Measurements from ENCODE around the gene PRKN.

DNA sequence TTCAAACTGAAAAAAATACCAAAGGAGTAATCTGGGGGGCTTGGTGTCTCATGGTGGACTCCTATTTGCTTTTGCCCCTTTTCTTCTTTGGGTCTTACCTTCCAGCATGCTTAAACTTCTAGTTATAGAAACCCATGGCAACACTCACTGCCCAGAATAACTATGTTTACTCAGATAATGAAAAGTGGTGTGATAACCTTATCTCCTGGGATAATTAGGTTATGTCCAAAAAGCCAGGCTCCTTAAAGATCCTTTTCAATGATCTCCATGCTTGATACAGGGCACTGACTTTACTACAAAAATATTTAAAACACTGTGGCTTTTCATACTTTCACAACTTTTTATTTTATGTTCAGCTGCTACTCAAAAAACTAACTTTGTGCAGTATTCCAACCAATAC, 245.6 kb downstream of the PRKN start:
- TF ChIP-seq, protein P1, sequence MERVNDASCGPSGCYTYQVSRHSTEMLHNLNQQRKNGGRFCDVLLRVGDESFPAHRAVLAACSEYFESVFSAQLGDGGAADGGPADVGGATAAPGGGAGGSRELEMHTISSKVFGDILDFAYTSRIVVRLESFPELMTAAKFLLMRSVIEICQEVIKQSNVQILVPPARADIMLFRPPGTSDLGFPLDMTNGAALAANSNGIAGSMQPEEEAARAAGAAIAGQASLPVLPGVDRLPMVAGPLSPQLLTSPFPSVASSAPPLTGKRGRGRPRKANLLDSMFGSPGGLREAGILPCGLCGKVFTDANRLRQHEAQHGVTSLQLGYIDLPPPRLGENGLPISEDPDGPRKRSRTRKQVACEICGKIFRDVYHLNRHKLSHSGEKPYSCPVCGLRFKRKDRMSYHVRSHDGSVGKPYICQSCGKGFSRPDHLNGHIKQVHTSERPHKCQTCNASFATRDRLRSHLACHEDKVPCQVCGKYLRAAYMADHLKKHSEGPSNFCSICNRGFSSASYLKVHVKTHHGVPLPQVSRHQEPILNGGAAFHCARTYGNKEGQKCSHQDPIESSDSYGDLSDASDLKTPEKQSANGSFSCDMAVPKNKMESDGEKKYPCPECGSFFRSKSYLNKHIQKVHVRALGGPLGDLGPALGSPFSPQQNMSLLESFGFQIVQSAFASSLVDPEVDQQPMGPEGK (CRISPR knock-in tag; IDR thresholded peaks at IDR 0.05; ENCODE audit: borderline replicate concordance), result no peak
- TF ChIP-seq TOX (CRISPR knock-in tag; IDR thresholded peaks at IDR 0.05; ENCODE audit: borderline replicate concordance) (no peak), OSR1 (CRISPR knock-in tag; IDR thresholded peaks at IDR 0.05) (no peak), TCF4 (CRISPR knock-in tag; IDR thresholded peaks at IDR 0.05; ENCODE audit: borderline replicate concordance) (peak; percentile 61; the same call in 1 of the 2 replicates), ARNTL (CRISPR knock-in tag; IDR thresholded peaks at IDR 0.05; ENCODE audit: borderline replicate concordance, low read depth) (no peak), ZFP30 (CRISPR knock-in tag; IDR thresholded peaks at IDR 0.05) (no peak), BACH2 (CRISPR knock-in tag; IDR thresholded peaks at IDR 0.05; ENCODE audit: borderline replicate concordance) (no peak), ZFP3 (CRISPR knock-in tag; IDR thresholded peaks at IDR 0.05) (no peak)
- TF ChIP-seq, protein P2, sequence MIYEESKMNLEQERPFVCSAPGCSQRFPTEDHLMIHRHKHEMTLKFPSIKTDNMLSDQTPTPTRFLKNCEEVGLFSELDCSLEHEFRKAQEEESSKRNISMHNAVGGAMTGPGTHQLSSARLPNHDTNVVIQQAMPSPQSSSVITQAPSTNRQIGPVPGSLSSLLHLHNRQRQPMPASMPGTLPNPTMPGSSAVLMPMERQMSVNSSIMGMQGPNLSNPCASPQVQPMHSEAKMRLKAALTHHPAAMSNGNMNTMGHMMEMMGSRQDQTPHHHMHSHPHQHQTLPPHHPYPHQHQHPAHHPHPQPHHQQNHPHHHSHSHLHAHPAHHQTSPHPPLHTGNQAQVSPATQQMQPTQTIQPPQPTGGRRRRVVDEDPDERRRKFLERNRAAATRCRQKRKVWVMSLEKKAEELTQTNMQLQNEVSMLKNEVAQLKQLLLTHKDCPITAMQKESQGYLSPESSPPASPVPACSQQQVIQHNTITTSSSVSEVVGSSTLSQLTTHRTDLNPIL (CRISPR knock-in tag; IDR thresholded peaks at IDR 0.05; ENCODE audit: low read depth), result peak; percentile 17; the same call in 1 of the 2 replicates
- TF ChIP-seq, protein P3, sequence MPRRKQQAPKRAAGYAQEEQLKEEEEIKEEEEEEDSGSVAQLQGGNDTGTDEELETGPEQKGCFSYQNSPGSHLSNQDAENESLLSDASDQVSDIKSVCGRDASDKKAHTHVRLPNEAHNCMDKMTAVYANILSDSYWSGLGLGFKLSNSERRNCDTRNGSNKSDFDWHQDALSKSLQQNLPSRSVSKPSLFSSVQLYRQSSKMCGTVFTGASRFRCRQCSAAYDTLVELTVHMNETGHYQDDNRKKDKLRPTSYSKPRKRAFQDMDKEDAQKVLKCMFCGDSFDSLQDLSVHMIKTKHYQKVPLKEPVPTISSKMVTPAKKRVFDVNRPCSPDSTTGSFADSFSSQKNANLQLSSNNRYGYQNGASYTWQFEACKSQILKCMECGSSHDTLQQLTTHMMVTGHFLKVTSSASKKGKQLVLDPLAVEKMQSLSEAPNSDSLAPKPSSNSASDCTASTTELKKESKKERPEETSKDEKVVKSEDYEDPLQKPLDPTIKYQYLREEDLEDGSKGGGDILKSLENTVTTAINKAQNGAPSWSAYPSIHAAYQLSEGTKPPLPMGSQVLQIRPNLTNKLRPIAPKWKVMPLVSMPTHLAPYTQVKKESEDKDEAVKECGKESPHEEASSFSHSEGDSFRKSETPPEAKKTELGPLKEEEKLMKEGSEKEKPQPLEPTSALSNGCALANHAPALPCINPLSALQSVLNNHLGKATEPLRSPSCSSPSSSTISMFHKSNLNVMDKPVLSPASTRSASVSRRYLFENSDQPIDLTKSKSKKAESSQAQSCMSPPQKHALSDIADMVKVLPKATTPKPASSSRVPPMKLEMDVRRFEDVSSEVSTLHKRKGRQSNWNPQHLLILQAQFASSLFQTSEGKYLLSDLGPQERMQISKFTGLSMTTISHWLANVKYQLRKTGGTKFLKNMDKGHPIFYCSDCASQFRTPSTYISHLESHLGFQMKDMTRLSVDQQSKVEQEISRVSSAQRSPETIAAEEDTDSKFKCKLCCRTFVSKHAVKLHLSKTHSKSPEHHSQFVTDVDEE (CRISPR knock-in tag; IDR thresholded peaks at IDR 0.05), result no peak

Data from SK-N-SH treated with all-trans-retinoic acid at 6 μM for 48 hours (cell line).